Measurements from ENCODE around the gene NSMCE1. TPM values are rescaled to one million over a fixed set of nuclear protein-coding genes. Genes with fewer than 3 reads are reported as not detected.
"Not testable (repeated sequence)": the region's sequence is repeated elsewhere in the genome, so short reads cannot be mapped to it uniquely, and the experiment has no call there.

NSMCE1 gene
- total RNA-seq, 1 experiment from 2014 or later: 37.0 TPM

DNA sequence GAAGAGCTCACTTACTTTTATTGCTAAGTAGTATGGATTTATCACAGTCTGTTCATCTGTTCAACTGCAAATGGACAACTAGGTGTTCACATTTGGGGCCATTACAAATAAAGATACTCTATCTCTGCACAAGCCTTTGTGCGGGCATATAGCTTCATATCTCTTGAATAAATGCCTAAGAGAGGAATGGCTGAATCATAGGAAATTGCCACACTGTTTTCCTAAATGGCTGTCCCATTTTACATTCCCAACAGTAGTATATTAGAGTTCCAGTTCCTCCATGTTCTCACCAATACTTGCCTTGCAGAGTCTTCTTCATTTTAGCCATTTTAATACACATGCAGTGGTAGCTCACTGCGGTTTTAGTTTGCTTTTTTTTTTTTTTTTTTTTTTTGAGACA is 20.5 kb downstream of the NSMCE1 start:
- Mint-ChIP-seq H3K9me3 (ENCODE audit: unreplicated experiment) (no peaks in the 10 kb centered on the region), H3K27ac (ENCODE audit: unreplicated experiment) (no peak overlapping the region), H3K4me1 (ENCODE audit: low read depth, unreplicated experiment) (no peaks in the 10 kb centered on the region), H3K27me3 (ENCODE audit: insufficient read depth, unreplicated experiment) (no peaks in the 10 kb centered on the region), H3K4me3 (ENCODE audit: unreplicated experiment) (no peak overlapping the region), H3K36me3 (ENCODE audit: insufficient read depth, unreplicated experiment) (peaks cover 5% of the 10 kb centered on the region)
- Histone ChIP-seq H3K4me3 (ENCODE audit: low read depth, low read length) (no peak overlapping the region), H3K27me3 (replicated peaks; ENCODE audit: control insufficient read depth, insufficient read depth, low read length) (no peaks in the 10 kb centered on the region), H3K36me3 (ENCODE audit: control insufficient read depth, insufficient read depth, low read length) (no peaks in the 10 kb centered on the region), H3K9me3 (no peaks in the 10 kb centered on the region; the same call in 1 of the 2 replicates), H3K4me1 (no peaks in the 10 kb centered on the region)
- intact Hi-C loops (cut with micrococcal nuclease; ENCODE audit: unreplicated experiment): no loop called here
- ChIA-PET POLR2A (no interaction called here), CTCF (no interaction called here)
- no TSS peak for BruUV-seq (replicated peaks)
- DNase-seq: no peak
- TF ChIP-seq, protein P1, sequence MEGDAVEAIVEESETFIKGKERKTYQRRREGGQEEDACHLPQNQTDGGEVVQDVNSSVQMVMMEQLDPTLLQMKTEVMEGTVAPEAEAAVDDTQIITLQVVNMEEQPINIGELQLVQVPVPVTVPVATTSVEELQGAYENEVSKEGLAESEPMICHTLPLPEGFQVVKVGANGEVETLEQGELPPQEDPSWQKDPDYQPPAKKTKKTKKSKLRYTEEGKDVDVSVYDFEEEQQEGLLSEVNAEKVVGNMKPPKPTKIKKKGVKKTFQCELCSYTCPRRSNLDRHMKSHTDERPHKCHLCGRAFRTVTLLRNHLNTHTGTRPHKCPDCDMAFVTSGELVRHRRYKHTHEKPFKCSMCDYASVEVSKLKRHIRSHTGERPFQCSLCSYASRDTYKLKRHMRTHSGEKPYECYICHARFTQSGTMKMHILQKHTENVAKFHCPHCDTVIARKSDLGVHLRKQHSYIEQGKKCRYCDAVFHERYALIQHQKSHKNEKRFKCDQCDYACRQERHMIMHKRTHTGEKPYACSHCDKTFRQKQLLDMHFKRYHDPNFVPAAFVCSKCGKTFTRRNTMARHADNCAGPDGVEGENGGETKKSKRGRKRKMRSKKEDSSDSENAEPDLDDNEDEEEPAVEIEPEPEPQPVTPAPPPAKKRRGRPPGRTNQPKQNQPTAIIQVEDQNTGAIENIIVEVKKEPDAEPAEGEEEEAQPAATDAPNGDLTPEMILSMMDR (IDR thresholded peaks at IDR 0.05; ENCODE audit: insufficient read depth in 1 of 2, low read depth in 1 of 2, low read length in 1 of 2, severe bottlenecking in 1 of 2, unreplicated experiment in 1 of 2): no peak

- DNase-seq; POLR2A ChIA-PET; H3K4me1 ChIP-seq; BruUV-seq (replicated peaks); H3K36me3 ChIP-seq (ENCODE audit: control insufficient read depth, insufficient read depth, low read length); H3K9me3 ChIP-seq; H3K4me3 ChIP-seq (ENCODE audit: low read depth, low read length); H3K9me3 Mint-ChIP-seq (ENCODE audit: unreplicated experiment); H3K36me3 Mint-ChIP-seq (ENCODE audit: insufficient read depth, unreplicated experiment); H3K27me3 Mint-ChIP-seq (ENCODE audit: insufficient read depth, unreplicated experiment); H3K4me1 Mint-ChIP-seq (ENCODE audit: low read depth, unreplicated experiment); H3K27me3 ChIP-seq (replicated peaks; ENCODE audit: control insufficient read depth, insufficient read depth, low read length); H3K27ac Mint-ChIP-seq (ENCODE audit: unreplicated experiment); intact Hi-C loops (cut with micrococcal nuclease; ENCODE audit: unreplicated experiment); H3K4me3 Mint-ChIP-seq (ENCODE audit: unreplicated experiment); CTCF ChIA-PET: not testable (repeated sequence)
These were observed 21.5 kb downstream of the NSMCE1 start for GRCh38 chr16:27247076-27247475.

DNA sequence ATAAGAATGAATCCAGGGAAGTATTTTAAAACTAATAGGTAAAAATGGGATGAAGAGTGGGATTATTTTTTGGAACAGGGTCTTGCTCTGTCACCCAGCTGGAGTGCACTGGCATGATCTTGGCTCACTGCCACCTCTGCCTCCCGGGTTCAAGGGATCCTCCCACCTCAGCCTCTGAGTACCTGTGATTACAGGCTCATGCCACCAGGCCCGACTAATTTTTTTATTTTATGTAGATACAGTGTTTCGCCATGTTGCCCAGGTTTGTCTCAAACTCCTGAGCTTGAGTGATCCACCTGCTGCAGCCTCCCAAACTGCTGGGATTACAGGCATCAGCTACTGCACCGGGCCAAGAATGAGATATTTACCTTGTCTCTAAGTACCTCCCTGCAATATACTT is 22.1 kb downstream of the NSMCE1 start:
- Histone ChIP-seq H3K36me3 (ENCODE audit: control insufficient read depth, insufficient read depth, low read length) (no peaks in the 10 kb centered on the region), H3K9me3 (no peaks in the 10 kb centered on the region; the same call in 1 of the 2 replicates), H3K4me1 (0 out of 2 replicates have a peak, but pooled peaks cover under 1% of the 10 kb centered on the region), H3K27me3 (replicated peaks; ENCODE audit: control insufficient read depth, insufficient read depth, low read length) (no peaks in the 10 kb centered on the region), H3K4me3 (ENCODE audit: low read depth, low read length) (no peak overlapping the region)
- DNase-seq: no peak
- BruUV-seq (replicated peaks): no TSS peak
- CTCF ChIA-PET: no interaction called here
- H3K36me3 Mint-ChIP-seq (ENCODE audit: insufficient read depth, unreplicated experiment): no peaks in the 10 kb centered on the region
- TF ChIP-seq, protein P1 (IDR thresholded peaks at IDR 0.05; ENCODE audit: insufficient read depth in 1 of 2, low read depth in 1 of 2, low read length in 1 of 2, severe bottlenecking in 1 of 2, unreplicated experiment in 1 of 2): no peak
- no peak overlapping the region for H3K4me3 Mint-ChIP-seq (ENCODE audit: unreplicated experiment)
- intact Hi-C loops (cut with micrococcal nuclease; ENCODE audit: unreplicated experiment): no loop called here
- no peak overlapping the region for H3K27ac Mint-ChIP-seq (ENCODE audit: unreplicated experiment)
- H3K27me3 Mint-ChIP-seq (ENCODE audit: insufficient read depth, unreplicated experiment): no peaks in the 10 kb centered on the region
- POLR2A ChIA-PET: no interaction called here
- no peaks in the 10 kb centered on the region for H3K9me3 Mint-ChIP-seq (ENCODE audit: unreplicated experiment)
- no peaks in the 10 kb centered on the region for H3K4me1 Mint-ChIP-seq (ENCODE audit: low read depth, unreplicated experiment)

All from Caco-2 (cell line).